ENCODE data around the gene P2RX5.

The P2RX5 gene

DNA sequence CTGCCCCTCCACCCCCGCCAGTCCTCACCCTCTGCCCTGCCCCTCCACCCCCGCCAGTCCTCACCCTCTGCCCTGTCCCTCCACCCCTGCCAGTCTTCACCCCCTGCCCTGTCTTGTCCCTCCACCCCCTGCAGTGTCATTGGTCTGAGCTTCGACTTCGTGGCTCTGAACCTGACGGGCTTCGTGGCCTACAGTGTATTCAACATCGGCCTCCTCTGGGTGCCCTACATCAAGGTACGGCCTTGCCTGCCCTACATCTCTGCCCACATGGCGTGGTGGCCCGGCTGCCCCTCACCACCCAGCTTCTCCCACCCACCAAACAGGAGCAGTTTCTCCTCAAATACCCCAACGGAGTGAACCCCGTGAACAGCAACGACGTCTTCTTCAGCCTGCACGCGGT is 39.6 kb downstream of the P2RX5 start:
- FAIRE-seq, result no peak

DNA sequence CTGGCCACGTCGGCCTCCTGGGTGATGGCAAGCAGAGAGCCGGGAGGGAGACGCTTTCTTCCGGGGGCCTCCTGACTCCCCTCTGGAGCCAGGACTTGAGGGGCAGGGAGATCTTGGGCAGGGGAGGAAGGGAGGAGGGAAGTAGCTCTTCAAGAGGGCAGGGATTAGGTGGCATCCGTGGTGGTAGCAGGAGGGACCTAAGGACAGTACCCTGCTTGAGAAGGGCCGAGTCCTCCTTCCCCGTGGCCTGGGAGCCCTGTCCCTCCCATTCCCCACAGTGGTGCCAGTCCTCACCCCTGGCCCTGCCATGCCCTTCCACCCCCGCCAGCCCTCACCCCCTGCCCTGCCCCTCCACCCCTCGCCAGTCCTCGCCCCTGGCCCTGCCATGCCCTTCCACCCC is 40.2 kb downstream of the P2RX5 start:
- FAIRE-seq, result no peak

DNA sequence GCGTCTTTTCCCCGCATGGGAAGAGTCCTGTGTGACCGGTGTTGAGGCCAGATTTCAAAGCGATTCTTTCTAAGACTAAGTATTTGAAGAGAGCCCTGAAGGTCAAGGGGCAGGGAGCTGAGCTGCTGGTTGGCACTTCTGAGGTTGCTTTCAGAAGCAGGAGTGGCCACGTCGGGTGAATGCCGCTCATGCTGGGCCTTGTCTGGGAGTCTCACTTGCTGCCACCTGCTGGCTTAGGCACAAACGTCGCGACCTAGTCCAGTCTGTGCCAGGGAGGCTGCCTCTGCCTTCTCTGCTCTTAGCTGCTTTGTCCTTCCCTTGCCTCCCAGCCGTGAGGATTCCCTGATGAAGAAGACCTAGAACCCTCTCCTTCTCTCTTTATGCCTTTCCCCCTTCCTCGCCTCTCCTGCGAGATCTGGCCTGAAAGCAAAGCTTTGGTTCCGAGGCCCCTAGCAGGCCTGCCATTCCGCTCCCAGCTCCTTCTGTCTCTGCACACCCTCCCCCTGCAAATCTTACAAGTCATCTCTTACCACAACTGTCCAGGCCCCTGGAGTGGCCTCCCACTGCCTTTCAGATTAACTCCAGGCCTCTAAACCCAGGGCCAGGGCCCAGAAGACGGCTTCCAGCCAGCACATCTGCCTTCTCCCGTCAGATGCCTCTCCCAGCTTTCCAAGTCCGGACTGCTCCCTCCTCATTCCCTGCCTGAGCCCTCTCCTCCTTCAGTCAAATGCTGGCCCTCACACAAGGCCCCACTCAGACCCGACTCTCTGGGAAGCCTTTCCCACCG is 48.0 kb downstream of the P2RX5 start:
- FAIRE-seq, result no peak

DNA sequence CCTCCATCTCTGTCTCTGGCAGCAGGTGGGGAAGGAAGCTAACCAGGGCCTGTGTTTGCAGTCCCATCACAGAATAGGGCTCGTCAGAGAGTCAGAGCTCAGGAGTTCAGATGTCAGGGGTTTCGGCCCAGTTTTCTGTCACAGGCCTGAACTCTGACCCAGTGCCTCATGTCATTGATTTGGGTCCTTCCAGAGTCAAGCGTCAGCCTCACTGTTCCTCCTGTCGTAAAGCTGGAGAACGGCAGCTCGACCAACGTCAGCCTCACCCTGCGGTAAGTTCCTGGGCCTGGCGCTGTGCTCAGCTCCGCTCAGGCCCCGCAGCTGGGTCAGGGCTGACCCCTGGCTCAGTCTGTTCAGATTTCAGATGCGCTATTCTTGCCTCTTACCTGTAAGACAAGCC is 48.7 kb downstream of the P2RX5 start:
- no peak for FAIRE-seq

DNA sequence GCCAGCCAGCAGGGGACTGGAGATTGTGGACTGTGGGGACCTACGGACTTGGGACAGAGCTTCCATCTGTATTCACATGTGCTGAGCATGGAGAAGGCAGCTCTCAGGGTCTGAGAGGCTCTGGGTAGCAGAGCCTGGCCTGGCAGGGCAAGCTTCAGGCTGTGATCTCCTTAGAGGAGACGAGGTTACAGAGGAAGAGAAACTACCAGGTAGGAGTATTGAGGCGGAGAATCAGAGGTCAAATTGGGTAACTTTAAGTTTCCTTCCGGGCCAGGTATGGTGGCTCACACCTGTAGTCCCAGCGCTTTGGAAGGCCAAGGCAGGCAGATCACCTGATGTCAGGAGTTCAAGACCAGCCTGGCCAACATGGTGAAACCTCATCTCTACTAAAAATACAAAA is 50.6 kb downstream of the P2RX5 start:
- no peak for FAIRE-seq

DNA sequence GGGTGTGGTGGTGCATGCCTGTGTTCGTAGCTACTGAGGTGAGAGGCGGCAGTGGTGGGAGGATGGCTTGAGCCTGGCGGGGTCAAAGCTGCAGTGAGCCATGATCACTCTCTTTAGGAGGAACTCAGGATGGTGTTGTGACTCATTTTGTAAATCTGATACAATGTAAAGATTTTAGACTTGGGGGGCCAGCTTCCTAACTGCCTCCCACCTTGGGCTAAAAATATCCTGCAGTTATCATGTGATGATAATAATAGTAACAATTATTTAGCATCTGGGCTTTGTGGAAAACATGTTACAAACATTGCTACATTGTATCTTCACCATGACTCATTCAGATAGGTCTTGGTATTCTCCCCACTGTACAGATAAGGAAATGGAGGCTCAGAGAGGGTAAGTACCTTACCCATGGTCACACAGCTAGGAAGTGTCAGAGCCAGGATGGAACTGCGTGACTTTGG is 52.0 kb downstream of the P2RX5 start:
- FAIRE-seq, result no peak

DNA sequence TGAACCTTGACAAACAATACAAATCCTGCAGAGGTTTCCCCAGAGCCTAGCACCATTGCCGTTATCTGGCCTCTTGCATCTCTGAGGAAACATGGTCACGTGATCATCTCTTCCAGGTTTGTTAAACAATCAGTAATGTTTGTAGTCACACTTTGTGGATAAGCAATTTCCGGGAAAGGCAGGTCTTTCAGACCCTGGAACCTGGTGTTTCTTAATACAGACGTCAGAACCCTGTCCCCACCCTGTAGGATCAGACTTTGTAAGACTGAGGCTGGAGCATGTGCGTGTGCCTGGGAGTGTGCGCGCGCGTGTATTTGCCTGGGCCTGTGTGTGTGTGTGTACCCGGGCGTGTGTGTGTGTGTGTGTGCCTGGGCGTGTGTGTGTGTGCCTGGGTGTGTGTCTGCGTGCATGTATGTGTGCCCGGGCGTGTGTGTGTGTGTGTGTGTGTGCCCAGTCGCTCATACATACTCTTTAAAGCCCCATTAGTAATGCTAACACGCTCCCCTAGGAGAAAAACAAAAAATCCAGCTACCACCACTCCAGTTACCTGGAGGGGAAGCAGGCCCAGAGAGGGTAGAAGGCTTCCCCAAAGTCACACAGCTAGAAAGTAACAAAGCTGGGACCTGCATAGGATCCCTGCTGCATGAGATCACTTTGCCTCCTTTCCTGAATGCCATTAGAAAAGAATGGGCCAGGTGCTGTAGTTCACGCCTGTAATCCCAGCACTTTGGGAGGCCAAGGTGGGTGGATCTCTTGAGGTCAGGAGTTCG is 54.1 kb downstream of the P2RX5 start:
- no peak for FAIRE-seq

DNA sequence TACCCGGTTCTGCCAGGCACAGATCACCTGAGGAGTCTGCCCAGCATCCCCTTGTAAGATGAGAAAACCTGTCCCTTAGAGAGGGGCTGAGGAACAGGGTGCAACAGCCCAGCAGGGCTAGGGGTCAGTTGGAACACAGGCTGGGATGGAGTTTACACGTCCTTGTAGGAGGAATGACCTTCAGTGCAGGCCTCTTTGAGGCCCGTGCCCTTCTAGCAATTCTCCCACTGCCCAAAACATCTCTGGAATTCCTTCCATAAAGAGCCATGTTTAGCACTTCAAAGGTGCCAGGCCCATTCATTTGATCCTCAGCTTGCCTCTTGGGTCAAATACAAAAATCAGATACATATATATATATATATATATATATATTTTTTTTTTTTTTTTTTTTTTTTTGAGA is 54.9 kb downstream of the P2RX5 start:
- FAIRE-seq, result no peak

DNA sequence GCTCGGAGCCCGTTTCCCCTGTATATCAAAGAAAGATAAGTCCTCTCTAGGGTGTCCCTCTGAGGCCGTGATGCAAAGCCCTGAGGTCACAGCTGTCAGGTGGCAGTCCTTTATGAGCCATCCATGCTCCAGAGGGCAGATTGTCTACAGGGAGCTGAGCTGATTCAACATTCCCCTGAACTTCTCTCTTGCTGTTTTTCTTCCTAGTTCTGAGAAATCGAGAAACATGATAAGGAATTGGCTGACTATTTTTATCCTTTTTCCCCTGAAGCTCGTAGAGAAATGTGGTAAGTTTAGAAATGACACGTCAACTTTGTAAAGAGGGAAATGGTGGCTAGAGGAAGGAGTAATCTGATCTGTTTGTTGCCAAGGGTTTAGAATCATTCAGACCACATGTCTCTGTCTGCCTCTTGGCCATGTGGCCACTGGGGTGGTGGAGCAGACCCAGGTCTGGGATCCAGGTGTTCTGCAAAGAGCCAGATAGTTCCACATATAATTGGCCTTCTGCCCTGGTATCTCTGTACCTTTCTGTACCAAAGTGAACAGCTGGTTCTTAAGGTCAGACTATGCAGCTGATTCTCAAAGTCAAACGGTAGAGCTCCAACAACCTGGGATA is 55.9 kb downstream of the P2RX5 start:
- FAIRE-seq, result no peak

DNA sequence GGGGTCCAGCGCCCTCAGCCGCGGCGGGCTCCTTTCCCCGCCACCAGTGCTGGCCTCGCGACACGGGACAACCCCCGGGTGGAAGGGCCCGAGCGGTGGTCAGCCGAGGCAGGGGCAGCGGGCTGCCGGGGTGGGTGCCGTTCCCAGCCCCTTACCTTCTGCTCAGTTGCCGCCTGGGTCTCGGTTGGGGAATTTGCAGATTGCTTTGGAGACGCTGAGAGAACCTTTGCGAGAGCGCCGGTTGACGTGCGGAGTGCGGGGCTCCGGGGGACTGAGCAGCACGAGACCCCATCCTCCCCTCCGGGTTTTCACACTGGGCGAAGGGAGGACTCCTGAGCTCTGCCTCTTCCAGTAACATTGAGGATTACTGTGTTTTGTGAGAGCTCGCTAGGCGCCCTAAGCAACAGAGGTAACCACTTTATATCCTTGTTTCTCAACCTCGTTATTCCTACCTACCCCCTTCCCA is 59.0 kb downstream of the P2RX5 start:
- no peak for FAIRE-seq

DNA sequence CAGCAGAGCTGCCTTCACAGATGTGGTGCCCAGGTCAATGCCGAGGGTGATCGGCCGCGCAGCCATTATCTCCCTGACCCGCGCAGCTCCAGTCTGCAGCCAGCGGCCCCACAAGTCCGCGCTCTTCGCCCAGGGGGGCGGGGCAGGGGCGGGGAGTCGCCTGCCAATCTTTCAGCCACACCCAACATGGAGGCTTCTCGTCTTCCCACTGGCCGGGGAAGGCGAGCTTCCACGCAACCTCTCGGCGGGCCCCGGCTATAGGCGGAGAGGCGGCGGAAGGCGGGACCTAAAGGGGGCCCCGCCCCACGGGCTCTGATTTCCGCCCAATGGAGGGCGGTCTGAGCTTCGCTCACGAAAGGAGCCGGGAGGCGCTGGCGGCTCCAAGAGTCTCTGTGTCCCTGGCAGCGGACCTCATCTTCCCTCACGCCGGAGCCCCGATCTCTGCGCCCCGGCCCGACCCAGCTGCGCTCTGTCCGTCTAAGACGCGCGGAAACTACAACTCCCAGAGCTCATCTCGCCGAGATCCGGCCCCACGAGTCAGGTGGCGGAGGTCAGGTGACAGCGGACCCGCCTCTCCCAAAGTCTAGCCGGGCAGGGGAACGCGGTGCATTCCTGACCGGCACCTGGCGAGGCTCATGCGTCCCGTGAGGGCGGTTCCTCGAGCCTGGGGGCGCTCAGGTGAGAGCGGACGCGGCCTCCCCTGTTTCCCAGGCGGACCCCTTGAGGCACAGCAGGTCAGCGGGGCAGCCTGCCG is 59.6 kb downstream of the P2RX5 start, which contains the start of the genes CTNS and SHPK:
Gene CTNS, plus strand, starts transcription at position 607 of the 754 bp plus-strand sequence. CDS start 3,447 bp downstream, outside the sequence.
Gene SHPK, minus strand, starts transcription at position 97 of the 754 bp plus-strand sequence. Its CDS starts 31 bp downstream, at position 66.
- FAIRE-seq, result peak; percentile 96

DNA sequence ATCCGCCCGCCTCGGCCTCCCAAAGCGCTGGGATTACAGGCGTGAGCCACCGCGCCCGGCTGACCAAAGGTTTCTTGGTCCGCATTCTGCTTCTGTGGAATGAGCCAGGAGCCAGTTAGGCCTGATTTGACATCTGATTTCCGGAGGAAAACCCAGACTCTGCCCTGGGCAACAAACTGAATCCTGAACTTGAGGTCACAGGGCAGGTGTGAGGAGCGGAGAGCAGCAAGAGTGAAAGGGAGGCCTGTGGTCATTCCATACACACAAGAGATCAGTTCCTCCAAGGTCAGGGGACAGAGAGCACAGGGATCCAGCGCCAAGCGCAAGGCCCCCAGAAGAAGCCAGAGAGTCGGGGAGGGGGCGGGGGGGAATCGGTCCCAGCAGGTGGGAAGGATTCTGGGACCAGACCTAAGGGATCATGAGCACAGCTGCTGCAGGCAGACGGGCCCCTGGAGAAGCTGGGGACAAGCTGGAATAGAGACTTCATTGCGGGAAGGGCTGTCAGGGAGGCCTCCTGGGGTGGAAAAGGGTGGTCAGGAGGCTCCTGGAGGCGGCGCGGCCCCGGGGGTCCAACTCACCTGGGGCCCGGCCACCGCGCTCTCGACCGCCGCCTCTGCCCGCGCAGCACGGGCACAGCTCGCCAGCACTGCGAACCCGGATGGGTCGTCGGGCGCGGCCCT is 60.3 kb downstream of the P2RX5 start:
- FAIRE-seq, result no peak

DNA sequence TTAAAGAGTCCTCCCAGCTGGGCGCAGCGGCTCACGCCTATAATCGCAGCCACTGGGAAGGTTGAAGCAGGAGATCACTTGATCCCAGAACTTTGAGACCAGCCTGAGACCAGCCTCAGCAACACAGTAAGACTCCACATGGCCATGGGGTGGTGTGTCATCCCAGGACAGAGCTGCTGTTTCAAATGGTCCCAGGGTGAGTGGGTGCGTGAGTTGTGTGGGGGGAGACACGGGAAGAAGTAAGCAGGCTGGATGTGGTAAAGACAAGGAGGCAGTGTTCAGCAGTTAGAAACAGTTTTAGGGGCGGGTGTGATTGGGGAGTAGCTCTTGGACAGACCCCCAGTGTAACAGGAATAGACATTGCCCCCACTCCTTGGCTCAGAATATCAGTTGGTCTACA is 63.7 kb downstream of the P2RX5 start:
- no peak for FAIRE-seq

DNA sequence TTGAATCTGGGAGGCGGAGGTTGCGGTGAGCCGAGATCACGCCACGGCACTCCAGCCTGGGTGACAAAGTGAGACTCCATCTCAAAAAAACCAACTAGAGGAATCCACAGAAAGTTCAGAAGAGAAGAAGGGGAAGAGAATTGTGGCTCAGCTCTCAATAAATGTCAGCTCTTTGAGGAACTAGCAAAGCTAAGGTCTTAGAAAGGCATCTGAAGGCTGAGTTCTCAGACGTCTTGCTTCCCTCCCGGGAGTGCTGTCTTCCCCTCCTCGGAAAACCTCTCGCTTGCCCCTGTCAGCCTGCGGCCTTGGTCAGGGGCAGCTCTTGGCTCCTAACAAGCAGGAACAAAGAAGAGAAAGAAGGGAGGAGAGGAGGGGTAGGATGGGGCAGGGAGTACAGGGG is 65.2 kb downstream of the P2RX5 start:
- FAIRE-seq, result no peak

DNA sequence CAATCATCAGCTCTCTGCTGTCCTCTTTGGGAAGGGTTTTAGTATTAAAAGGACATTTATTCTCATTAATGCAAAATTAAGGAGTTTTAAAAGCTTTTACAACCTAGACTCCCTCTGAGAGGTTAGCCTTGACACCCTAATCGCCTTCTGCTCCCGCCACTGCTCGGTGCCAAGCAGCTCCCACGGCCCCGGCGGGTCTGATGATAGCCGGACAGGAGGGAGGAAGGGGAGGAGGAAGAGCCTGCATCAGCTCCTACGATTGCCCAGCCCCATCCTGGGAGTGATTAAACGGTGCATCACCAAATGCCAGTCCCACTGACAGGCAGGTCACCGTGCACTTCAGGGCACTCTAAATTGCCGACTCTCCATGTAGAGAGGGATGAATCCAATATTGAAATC is 68.2 kb downstream of the P2RX5 start:
- FAIRE-seq, result no peak

DNA sequence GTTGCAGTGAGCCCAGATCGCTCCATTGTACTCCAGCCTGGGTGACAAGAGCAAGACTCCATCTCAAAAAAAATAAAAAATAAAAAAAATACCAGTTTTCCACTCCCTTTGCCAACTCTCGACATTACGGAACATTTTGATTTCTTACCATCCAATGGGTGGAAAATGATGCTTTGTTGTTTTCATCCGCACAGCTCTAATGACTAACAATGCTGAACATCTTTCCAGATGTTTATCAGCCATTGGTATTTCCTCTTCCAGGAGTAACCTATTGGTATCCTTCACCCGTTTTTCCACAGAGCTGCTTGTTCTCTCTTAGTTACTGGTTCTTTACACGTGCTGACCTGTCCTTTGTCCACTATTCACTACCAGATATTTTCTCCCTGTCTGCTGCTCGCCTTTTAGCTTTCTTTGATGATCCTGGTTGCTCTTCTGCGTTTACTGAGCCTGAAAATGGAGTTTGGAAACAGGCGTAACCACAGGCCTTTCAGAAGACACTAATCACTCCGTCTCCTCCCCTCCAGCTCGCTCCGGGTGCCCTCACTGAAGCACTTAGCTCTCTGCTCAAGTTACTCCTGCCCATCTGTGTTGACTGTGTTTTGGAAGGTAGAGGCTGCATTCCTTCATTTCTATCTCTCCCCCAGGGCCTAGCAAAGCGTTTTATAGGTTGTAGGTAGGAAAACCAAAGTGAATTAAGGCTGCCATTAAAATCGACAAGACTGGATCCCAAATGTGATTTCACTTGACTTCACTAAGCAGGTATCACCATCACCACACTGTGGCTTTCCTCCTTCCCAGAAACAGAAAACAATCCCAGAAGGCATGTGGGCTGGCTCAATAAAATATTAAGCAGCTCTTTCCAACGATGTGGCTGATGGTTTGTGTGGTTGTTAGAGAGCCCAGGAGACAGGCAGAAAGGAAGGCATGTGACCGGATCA is 68.9 kb downstream of the P2RX5 start:
- no peak for FAIRE-seq
